GM21528 (cell line): ENCODE data around the gene LDB2.
"Not testable (repeated sequence)": the region's sequence is repeated elsewhere in the genome, so short reads cannot be mapped to it uniquely, and the experiment has no call there.

ENCODE experiments used
- ATAC-seq: cut with Tn5 transposase; IDR thresholded peaks from one replicate; pipeline ENCODE4 v1.9.1; 2021; ENCODE audit warnings: mild to moderate bottlenecking, moderate library complexity; ENCODE audit not compliant: unreplicated experiment, low FRiP score

LDB2 gene

DNA sequence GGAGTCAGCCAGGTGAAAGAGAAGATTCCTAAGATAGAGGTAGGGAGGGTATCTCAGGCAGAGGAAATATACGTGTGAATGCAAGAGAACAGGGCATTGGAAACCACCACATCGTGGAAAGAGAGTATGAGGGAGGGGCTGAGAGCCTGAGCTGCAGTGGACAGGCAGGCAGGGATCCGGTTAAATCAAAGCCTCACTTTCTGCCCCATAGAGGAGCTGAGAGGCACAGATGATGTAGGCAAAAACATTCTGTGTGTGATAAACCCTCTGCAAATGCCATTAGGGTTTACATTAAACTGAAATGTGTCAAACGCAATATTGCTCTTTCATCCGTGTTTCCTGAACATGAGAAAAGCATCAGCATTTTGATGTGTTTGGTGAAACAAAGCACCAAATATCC, 374.0 kb downstream of the LDB2 start:
- no peak for ATAC-seq

DNA sequence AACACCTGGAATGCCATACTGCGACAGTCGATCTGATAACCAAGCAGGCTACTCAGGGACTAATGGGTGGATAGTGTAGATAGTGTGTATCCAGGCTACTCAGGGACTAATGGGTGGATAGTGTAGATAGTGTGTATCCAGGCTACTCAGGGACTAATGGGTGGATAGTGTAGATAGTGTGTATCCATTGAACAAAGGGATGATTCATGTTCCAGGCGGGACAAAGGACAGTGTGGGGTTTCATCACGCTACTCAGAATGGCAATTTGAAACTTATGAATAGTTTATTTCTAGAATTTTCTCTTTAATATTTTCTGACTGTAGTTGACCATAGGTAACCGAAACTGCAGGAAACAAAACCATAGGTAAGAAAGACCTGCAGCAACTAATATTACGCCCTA, 374.9 kb downstream of the LDB2 start:
- ATAC-seq: not testable (repeated sequence)

DNA sequence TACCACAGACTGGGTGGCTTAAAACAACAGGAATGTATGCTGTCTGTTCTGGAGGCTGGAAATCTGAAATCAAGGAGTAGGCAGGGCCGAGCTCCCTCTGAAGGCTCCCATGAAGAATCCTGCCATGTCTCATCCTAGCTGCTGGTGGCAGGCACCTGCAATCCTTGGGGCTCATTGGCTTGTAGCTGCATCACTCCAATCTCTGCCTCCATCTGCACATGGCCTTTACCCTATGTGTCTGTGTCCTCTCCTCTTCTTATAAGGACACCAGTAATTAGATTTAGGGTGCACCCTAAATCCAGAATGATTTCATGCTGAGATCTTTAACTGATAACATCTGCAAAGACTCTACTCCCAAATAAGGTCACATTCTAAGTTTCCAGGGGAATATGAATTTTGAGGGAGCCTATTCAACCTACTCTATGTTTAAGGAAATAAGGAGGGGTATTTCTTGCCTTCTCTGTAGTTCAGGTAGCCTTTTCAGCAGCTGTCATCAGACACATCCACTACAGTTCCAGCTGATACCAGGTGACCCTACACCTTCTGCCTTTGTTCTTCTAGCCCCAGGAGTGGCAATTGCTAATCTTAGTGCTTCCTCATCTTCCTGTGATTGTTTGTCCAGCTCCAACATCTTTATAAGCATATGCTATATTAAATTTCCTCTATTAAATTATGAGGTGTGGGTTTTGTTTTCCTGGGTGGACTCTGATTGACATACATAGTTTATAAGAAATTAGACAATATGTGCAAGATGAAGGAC, 377.1 kb downstream of the LDB2 start:
- ATAC-seq: no peak

DNA sequence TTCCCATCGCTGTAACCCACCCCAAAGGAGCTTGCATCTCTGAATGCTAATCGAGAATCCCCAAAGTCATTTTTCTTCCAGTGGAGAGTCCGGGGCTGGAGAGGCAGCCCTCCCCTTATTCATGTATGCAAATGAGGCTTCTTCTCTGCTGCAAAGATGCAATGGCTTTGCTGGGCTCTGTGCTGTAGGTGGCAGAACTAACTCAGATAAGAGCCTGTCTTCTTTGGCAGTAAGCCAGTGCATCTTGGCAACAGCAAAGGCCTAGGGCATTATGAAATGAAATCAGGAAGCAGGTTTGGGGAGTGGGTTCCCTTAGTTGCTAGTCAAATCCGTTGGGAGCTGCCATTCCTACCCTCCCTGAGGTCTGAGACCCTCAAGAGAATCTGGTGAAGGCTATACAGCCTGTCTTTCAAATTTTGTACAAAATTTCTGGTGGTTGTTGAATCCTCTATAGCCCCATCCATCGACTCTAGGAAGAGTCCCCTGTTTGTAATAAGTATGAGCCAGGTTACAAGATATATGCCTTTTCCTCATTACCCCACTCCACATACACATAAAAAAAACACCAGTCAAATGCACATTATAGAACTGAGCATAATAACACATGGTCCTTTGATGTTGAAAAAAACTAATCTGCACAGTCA, 381.5 kb downstream of the LDB2 start:
- no peak for ATAC-seq

- no peak for ATAC-seq
Observed at GRCh38 chr4:16513876-16514275, 384.6 kb downstream of the LDB2 start.

GRCh38 chr4:16508968-16509367, 389.5 kb downstream of the LDB2 start:
- ATAC-seq: no peak

GRCh38 chr4:16505726-16506125, 392.7 kb downstream of the LDB2 start:
- no peak for ATAC-seq

DNA sequence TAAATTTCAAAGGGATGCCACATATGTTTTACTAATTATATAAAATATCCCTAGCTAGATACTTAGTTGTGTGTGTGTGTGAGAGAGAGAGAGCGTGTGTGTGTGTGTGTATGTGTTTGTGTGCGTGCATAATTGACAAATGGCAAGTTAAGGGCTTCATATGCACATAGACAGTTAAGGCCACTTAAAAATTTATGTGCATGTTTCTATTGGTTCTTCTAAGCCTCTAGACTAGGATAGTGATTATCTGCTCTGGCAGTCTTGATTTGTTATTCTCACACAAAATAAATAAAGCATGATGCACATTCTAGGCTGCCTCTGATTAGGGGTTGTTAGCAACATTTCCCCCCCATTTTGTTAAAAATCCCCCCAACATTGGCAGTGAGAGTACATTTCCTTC, 393.2 kb downstream of the LDB2 start:
- no peak for ATAC-seq

- no peak for ATAC-seq
Observed at GRCh38 chr4:16503421-16504100, 394.9 kb downstream of the LDB2 start.

DNA sequence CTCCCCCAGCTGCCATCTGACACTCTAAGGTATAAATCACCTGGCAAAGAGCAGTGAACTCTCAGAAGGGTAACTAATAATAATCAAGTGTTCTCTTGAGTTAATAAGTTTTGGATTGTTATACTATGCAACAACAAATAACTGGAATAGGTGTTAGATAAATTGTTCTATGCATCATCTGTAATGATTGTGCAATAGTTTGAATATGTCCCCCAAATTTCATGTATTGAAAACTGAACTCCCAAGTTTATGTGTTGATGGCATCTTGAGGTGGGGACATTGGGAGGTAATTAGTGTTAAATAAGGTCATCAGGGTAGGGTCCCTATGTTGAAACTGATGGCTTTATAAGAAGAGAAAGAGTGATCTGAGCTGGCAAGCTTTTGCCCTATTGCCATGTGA, 399.5 kb downstream of the LDB2 start:
- no peak for ATAC-seq

- ATAC-seq: no peak
Observed at GRCh38 chr4:16496501-16496900, 401.9 kb downstream of the LDB2 start.

DNA sequence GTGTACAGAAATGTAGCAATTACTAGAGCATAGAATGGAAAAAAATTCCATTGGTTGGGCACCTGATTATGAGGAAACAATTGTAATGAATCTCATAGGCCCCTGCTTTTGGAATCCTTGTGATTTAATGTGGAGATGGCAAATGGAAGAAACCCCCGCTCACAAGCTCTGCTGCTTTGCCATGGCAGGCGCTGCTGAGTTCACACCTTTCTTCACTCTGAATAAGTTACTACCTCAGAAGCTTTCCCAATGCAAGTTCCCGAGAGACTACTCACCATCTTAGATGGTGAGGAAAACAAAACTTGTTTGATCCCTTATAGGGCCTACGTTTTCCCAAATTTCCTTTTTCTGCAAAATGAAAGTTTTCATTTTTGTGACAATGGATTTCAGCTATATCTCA, 405.6 kb downstream of the LDB2 start:
- ATAC-seq: no peak

DNA sequence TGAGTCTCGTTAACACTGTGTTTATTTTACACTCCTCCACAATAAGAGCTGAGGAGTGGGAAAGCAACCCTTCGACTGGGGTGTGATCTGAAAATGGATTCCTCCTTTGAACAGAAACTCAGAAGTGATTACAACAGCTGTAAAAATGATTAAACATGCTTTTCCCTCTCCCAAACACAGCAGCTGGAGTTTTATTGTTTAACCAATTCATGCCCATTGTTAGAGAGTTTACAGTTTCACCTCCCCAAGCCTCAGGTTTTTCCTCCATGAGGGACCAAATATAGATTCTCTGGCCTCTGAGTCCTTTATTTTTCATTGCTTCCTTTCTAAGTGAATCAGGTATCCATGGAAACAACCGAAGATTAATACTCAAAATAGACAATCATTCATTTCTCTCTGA, 409.2 kb downstream of the LDB2 start:
- ATAC-seq: no peak

DNA sequence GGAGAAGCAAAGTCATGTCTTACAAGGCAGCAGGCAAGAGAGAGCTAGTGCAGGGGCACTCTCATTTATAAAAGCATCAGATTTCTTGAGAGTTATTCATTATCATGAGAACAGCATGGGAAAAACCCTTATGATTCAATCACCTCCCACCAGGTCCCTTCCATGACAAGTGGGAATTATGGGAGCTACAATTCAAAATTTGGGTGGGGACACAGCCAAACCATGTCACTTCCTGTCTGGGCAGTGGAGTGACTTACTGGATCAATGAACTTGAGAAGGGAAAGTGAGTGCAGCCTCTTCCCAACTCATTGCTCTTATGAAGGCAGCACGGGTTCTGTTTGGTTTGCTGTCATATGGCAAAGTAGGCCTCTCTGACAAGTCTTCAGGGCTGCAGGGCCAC, 410.4 kb downstream of the LDB2 start:
- no peak for ATAC-seq

DNA sequence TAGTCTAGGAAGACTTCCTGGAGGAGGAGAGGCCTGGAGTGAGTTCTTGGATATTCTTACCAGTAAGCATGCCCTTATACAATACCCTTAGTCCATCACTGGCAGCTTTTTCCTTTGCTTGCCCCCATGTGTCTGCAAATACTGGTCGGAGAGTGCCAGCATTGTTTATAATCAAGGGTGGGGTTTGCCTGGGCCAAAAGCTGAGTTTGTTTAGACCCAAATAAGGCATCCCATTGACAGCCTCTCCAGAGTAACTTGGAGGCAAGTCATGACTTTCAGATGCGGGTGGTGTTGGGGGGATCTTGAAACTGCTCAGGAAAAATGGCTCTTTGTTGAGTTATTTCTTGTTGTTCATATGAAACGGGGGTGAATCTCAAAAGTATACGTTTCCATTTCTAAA, 413.7 kb downstream of the LDB2 start:
- no peak for ATAC-seq

DNA sequence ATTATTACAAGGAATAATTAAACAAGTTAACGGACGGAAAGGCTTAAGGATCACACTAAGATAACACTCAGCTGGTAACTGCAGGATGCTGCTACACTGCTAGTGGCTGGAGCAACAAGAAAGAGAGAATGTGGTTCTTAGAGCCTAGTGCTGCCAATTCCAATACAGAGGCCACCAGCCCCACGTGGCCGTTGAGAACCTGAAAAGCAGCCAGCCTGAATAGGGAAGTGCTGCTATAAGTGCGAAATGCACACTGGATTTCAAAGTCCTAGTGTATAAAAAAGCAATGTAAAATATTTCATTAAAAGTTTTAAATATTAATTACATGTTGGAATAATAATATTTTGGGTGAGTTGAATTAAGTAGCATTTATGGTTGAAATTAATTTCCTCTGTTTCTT, 414.9 kb downstream of the LDB2 start:
- no peak for ATAC-seq

- no peak for ATAC-seq
Observed at GRCh38 chr4:16480011-16480410, 418.4 kb downstream of the LDB2 start.

DNA sequence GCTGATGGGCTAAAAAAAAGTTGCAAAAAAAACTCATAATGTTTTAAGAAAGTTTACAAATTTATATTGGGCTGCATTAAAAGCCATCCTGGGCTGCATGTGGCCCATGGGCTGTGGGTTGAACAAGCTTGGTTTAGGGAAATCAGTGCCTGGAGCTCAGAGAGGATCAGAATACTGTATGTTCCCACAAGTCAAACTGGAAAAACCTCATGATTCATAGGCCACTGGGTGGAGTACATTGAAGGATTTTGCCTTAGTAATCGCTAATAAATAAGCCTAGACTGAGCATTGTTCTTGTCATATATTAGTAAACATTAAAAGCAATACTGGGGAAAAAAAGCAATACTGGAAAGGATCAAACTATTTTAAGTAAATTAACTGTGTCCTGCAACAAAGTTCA, 425.9 kb downstream of the LDB2 start:
- ATAC-seq: no peak

DNA sequence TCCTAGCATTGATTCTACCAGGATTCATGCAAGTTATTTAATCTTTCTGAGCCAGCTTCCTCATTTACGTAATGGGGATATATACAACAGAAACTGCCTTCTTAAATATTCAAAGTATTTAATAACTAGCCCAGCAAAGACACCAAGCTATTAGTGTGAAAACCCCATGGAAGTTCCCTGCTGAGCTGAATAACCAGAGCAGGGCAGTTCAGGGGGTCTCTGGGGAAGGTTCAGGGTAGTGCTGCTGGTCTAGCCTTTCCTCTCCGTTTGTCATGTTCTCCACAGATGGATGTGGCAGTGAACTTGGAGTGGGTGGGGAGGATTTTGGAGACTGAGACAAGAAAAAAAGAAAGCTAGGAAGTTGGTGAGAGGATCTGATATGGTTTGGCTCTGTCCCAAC, 431.4 kb downstream of the LDB2 start:
- no peak for ATAC-seq

GRCh38 chr4:16466581-16466980, 431.9 kb downstream of the LDB2 start:
- no peak for ATAC-seq

GRCh38 chr4:16464651-16465050, 433.8 kb downstream of the LDB2 start:
- ATAC-seq: no peak

DNA sequence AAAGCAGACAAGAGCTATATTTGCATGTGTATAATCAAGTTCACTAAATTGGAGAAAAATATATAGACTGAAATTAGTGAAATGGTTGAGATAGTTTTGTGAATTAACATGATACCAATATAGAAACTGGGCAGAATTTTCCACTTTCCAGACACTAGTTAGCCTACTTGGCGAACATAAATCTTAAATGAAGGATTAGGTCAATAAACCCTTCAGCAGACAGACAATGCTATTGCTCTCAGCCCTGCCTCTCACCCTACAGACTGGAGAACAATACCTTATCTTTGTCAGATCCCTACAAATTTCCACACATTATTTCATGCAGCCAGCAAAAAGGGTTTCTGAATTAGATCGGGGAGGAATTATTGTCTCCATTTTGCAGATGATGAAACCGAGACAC, 435.8 kb downstream of the LDB2 start:
- no peak for ATAC-seq
